ENCODE data around the gene SCUBE3.

- TF ChIP-seq, protein P1, sequence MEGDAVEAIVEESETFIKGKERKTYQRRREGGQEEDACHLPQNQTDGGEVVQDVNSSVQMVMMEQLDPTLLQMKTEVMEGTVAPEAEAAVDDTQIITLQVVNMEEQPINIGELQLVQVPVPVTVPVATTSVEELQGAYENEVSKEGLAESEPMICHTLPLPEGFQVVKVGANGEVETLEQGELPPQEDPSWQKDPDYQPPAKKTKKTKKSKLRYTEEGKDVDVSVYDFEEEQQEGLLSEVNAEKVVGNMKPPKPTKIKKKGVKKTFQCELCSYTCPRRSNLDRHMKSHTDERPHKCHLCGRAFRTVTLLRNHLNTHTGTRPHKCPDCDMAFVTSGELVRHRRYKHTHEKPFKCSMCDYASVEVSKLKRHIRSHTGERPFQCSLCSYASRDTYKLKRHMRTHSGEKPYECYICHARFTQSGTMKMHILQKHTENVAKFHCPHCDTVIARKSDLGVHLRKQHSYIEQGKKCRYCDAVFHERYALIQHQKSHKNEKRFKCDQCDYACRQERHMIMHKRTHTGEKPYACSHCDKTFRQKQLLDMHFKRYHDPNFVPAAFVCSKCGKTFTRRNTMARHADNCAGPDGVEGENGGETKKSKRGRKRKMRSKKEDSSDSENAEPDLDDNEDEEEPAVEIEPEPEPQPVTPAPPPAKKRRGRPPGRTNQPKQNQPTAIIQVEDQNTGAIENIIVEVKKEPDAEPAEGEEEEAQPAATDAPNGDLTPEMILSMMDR (IDR thresholded peaks at IDR 0.05; ENCODE audit: low read length): no peak
- TF ChIP-seq EZH2 (IDR thresholded peaks at IDR 0.05; ENCODE audit: borderline replicate concordance, low read length): no peak
Measured at GRCh38 chr6:35181308-35181932, 32.3 kb upstream of the SCUBE3 start.
